ENCODE data around the gene SLC23A2.

GRCh38 chr20:4856022-4856755, 145.1 kb downstream of the SLC23A2 start:
- no peak for TF ChIP-seq CTCF (IDR thresholded peaks at IDR 0.05)
- no peak for TF ChIP-seq POLR2A (IDR thresholded peaks at IDR 0.05)
